Epithelial cell of proximal tubule (primary cell): Measurements from ENCODE around the gene TMEM151B. TPM values are rescaled to one million over a fixed set of nuclear protein-coding genes. Genes with fewer than 3 reads are reported as not detected.

Source experiments
- DNase-seq: peaks from one replicate; pipeline ENCODE4 v3.0.0-alpha.2; 2011; ENCODE audit warnings: low read depth
- H3K4me3 ChIP-seq: 2 replicates; pipeline ENCODE4 v1.5.1; 2011; ENCODE audit warnings: low read depth, mild to moderate bottlenecking, low read length
- total RNA-seq: library from RNA; depleted of rRNA; stranded (reverse); fragments of >200 nt; gene quantifications from 2 replicates; pipeline ENCODE4 v1.2.3, GENCODE V29; 2015
- TF ChIP-seq, protein P1 (sequence below): conservative IDR thresholded peaks from 2 replicates; pipeline ENCODE4 v1.5.1; 2012; ENCODE audit warnings: low read depth, mild to moderate bottlenecking, low read length

Gene TMEM151B
- total RNA-seq, 1 donor from 2014 or later: not detected

DNA sequence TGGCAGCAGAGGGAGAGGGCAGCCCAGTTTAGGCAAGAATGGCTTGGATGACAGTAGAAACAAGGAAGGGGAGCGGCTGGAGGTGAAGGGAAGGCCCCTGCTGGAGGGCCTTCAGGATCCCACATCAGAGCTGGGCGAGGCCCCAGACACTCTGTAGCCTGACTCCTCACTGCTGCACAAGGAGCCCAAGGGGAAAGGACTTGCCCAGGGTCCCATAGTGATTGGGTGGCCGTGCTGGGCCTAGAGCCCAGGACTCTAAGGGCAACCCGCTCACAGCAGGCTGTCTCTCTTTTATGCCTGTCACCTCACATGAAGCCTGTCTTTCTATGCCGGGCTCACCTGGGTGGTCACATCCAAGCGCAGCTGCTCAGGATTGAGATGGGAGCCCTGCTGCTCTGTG lies 33.6 kb downstream of the TMEM151B start:
- H3K4me3 ChIP-seq: no peak overlapping the region
- TF ChIP-seq, protein P1, sequence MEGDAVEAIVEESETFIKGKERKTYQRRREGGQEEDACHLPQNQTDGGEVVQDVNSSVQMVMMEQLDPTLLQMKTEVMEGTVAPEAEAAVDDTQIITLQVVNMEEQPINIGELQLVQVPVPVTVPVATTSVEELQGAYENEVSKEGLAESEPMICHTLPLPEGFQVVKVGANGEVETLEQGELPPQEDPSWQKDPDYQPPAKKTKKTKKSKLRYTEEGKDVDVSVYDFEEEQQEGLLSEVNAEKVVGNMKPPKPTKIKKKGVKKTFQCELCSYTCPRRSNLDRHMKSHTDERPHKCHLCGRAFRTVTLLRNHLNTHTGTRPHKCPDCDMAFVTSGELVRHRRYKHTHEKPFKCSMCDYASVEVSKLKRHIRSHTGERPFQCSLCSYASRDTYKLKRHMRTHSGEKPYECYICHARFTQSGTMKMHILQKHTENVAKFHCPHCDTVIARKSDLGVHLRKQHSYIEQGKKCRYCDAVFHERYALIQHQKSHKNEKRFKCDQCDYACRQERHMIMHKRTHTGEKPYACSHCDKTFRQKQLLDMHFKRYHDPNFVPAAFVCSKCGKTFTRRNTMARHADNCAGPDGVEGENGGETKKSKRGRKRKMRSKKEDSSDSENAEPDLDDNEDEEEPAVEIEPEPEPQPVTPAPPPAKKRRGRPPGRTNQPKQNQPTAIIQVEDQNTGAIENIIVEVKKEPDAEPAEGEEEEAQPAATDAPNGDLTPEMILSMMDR: no peak
- no peak for DNase-seq

- H3K4me3 ChIP-seq: no peak overlapping the region
- DNase-seq: no peak
- TF ChIP-seq, protein P1: peak; percentile 78
Observed at GRCh38 chr6:44304282-44305199, 34.3 kb downstream of the TMEM151B start.

DNA sequence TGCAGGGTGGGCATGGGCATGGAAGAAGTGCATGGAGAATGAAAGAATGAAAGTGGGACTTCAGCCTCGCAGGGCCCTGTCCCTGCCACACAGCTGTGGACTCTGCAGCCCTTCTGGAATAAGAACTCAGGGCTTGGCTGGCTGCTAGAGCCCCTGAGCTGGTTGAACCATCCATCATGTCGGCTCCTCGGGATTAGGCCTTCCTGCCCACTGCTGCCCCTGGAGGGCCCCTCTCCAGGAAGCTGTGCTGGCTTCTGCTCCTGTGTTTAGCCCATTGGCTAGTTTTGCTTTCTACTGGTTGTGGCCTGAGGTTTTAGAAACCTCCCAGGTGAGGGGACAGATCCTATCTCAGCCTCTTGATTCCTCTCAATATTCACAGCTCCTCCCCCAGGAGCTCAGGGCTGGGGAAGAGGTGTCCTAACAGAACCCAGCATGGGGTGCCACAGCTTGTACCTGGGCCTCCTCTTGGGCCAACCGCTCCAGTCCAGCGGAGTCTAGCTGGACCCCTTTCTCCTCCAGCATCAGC lies 35.0 kb downstream of the TMEM151B start:
- no peak for DNase-seq
- TF ChIP-seq, protein P1: no peak
- H3K4me3 ChIP-seq: no peak overlapping the region

- H3K4me3 ChIP-seq: no peak overlapping the region
- no peak for DNase-seq
- TF ChIP-seq, protein P1: no peak
Observed at GRCh38 chr6:44306710-44307109, 36.5 kb downstream of the TMEM151B start.

GRCh38 chr6:44307217-44307616 lies 37.0 kb downstream of the TMEM151B start:
- TF ChIP-seq, protein P1: no peak
- DNase-seq: no peak
- no peak overlapping the region for H3K4me3 ChIP-seq

- no peak for DNase-seq
- H3K4me3 ChIP-seq: no peak overlapping the region
- TF ChIP-seq, protein P1: no peak
Observed at GRCh38 chr6:44309092-44309491, 38.8 kb downstream of the TMEM151B start.
